Activated T-helper 1 cell treated with Interleukin-2 at 50 U/mL for 16 hours (primary cell): ENCODE data around the gene CSF3.
A peak's percentile ranks its signal among the peaks of the same experiment; 100 is the strongest.

ENCODE experiments used
- DNase-seq: peaks from one replicate; pipeline ENCODE4 v3.0.0-alpha.2; 2020; ENCODE audit warnings: low read depth

The CSF3 gene

GRCh38 chr17:40024901-40025300 lies 9.7 kb downstream of the CSF3 start:
- no peak for DNase-seq

GRCh38 chr17:40025559-40025958 lies 10.3 kb downstream of the CSF3 start:
- DNase-seq = no peak

GRCh38 chr17:40025991-40026815 lies 11.0 kb downstream of the CSF3 start:
- DNase-seq = peak; percentile 44

GRCh38 chr17:40026816-40027613 lies 11.8 kb downstream of the CSF3 start:
- peak; percentile 54 for DNase-seq

DNA sequence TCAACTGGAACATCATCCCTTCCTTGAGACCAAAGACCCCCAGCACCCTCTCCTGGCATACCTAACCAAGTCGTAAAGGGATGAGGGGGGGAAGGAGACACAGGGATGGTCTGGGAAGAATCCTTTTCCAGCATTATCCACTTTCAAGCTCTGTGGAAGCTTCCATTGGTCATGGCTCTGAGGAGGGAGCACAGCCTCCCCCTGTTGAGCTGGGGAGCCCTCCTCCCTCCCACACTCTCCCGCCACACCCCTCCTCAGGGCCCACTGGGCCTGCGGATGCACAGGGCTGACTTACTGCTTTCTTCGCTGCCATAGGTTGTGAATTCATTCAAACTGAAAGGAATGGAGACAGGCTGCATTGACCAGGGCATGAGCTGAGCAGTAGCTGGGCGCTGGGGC lies 12.4 kb downstream of the CSF3 start:
- no peak for DNase-seq

- DNase-seq = no peak
Observed at GRCh38 chr17:40028595-40028994, 13.4 kb downstream of the CSF3 start.

- DNase-seq = no peak
Observed at GRCh38 chr17:40031706-40032105, 16.5 kb downstream of the CSF3 start.

GRCh38 chr17:40032322-40033320 lies 17.4 kb downstream of the CSF3 start:
- DNase-seq = no peak

- no peak for DNase-seq
Observed at GRCh38 chr17:40033339-40033738, 18.1 kb downstream of the CSF3 start.

- no peak for DNase-seq
Observed at GRCh38 chr17:40034426-40035161, 19.4 kb downstream of the CSF3 start.

DNA sequence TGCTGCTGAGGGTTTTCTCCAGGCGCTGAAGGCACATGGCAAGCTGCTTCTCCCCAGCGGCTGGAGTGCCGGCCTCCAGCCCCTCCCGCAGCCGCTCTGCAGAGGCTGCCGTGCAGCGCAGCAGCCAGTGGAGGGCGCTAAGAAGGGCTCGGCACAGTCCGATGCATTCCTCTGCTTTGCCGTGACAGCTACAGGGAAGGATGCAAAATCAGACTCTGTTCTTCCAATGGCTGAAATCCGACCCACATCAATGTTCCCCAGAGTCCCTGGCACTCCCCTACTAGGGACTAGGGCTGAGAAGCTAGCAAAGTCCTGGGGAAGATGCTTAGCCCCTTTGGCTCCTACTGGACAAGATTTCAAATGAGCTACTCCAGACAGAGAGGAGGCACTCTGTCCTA lies 19.9 kb downstream of the CSF3 start:
- DNase-seq = no peak

DNA sequence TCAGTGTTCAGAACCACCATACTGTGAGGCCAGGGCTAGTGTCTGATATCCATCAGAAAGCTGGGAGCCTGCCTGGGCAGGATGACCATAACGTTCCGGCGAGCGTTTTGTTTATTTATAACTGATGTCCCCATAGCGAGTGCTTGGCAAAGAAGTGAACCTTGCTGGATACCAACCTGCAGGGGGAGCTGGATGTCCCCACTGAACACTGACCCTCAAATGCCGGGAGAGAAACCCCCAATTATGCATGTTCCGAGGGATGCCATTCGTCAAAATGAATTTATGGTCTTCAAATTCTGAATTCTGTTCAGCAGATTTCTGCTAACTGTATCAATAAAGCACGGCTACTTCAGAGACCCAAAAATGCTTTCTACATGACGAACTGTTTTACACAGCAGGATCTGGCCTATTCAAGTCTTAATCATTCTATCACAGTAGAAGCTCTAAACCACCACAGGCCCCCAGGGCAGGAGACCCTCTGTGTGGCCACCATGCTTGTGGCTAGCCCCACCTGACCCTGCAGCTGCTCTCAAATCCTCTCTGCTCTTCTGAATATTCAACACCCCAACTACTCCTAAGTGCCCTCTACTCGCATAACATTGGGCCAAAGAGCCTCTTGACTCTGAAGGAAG lies 23.8 kb downstream of the CSF3 start:
- DNase-seq = no peak

GRCh38 chr17:40041196-40041595 lies 26.0 kb downstream of the CSF3 start:
- no peak for DNase-seq

- DNase-seq = no peak
Observed at GRCh38 chr17:40056379-40057015, 41.3 kb downstream of the CSF3 start.

DNA sequence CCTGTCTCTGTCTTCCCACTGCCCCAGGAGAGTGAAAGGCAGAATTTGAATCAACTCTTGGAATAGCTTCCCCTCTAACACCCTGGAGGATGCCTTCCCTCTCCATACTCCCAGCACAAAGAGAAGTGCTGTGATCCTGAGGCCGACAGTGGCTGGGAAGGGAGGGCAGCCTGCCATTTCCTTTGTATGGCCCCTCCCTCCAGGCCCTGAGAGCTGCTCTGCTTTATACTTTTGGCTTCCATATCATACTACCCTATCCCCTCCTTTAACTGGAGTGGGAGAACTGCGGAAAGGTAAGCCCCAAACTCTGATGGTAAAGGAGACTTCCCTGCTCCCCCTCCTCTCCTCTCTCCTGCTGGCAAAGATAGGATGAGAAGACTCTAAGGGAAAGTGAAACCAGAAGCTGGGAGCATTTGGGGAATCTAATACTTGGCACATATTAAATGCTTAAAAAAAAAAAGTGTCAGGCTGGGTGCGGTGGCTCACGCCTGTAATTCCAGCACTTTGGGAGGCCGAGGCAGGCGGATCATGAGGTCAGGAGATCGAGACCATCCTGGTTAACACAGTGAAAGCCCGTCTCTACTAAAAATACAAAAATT lies 43.0 kb downstream of the CSF3 start:
- no peak for DNase-seq

- no peak for DNase-seq
Observed at GRCh38 chr17:40058865-40059264, 43.6 kb downstream of the CSF3 start.

GRCh38 chr17:40059729-40060475 lies 44.7 kb downstream of the CSF3 start:
- no peak for DNase-seq

DNA sequence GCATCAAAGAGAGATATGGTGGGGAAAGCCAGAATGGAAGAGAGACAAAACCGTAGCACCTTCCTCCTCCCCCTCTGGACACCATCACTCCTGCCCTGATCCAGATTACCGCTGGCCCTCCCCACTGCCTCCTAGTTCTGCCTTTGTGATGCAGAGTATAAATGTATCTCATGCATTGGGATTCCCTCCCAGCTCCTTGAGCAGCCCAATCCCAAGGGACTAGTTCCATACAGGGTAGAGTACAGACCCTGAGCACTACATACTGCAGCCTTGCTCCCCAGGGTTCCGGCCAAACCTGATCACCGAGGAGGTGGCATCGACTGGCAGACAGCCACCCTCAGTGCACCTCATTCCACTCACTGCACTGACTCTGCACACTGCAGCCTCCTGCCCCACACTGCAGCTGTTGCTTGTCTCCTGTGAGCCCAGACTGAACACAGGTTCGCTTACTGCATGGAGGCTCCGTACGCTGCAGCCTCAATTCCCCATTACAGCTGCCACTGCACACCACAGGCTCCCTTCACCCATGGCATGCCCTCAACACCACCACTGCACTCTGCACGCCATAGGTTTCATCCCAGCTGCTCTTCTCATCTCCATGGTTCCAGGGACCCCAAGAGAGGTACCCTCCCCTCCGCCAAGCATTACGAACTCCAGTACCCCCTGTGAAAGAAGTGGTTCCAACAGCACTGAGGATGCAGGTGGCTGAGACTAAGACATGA lies 45.8 kb downstream of the CSF3 start:
- no peak for DNase-seq

DNA sequence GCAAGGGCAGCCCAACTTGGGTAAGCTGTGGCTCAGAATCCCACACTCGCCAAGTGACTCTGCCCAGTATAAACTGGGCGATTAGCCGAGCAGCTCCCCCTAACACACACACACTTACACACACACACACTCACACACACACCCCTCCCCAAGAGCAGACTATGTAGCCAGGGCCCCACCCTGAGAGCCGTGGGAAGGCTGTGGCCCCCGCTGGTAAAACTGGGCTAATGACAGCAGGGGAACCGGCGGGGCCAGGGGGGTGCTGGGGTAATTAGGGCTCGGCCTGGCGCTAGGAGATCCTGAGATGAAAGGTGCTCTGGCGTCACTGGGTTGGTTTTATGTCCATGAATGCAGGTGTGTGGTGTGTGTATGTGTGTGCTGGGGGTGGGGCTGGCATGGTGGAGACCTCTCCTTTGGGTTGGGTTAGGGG lies 46.4 kb downstream of the CSF3 start:
- no peak for DNase-seq
